ENCODE results near the gene LEMD1.

The LEMD1 gene, protein sequence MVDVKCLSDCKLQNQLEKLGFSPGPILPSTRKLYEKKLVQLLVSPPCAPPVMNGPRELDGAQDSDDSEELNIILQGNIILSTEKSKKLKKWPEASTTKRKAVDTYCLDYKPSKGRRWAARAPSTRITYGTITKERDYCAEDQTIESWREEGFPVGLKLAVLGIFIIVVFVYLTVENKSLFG

DNA sequence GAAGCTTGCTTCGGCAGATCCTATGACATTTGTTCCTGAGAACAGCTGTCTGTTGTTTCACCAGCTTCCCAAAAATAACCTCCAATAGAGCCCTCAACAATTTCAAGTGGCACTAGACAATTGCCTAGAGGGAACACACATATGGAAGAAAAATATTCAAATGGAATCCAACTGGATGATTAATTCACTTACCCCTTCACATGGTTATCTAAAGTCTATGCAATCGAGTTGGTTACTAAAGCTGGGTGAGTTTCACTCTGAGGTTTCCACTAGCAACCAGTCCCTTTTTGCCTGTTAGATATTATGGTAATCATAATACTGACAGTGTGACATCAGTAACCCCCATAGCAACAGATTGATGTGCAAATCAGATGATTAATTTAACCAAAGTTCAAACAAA is at the start of gene LEMD1:
LEMD1 (minus strand) TSS at position 259 of the 400 bp plus-strand sequence. CDS start 1,520 bp downstream, outside the sequence.
- in situ Hi-C loops (cut with HindIII; ENCODE audit: low sequenced_read_pairs), result no loop called here

DNA sequence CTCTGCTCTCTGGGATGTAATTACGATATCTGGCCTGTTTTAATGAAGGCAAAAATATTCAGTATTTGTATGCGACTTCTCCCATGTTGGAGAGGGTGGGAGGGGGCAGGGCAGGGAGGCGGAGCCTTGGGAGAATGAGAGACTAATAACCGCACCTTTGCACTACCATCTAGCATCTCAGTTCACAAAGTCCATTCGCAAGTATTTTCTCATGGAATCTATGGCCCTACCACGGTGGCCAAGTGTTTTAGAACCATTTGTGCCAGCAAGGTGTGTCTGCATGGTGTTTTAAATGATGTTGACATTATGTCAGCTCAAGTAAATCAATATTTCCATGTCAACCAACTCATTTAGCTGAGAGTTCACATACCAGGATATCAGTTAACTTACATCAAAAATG is 48.3 kb upstream of the LEMD1 start:
- in situ Hi-C loops (cut with HindIII; ENCODE audit: low sequenced_read_pairs), result no loop called here

DNA sequence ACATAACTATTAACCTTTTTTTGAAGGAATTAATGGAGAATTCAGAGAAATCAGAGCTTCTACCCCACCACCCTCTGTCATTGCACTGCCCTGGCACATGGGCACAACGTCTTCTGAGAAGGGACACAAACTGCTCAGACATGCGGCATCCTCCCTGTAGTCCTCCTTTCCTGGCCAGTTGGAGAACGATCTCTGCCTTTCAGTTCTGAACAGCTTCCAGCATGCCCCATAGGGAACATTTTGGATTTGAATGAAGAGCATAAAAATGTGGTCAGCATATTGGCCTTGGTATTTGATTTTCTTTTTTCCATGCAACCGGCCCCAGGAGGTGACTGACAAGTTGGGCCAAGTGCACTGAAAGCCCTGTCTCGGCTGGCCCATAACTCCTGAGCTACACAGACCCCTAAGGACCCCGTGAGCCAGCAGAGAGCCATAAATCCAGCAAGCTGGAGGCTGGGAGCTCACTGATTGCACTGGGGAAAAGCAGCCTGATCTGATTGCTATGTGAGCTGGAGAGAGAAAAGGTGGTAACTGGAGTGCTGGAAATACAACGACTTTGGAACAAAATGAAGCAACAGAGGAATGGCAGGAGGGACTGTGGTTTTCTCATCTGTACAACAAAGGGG is 44.9 kb upstream of the LEMD1 start:
- in situ Hi-C loops (cut with HindIII; ENCODE audit: low sequenced_read_pairs), result no loop called here

DNA sequence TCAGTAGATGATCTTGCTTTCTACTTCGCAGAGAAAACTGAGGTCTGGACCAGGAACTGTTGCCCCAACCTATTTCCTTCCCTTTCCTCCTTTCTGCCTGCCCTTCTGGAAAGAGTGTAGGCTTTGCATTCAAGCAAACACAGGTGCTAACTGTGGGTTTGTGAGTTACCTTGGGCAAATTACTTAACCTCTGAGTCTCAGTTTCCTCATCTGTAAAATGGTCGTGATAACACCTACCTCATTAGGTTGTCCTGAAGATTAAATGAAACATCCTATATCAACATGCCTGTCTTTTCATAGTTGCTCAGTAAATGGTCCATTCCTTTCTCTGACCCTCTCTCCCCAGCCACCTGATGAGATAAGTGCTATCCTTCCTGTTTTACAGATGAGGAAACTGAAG is 43.5 kb upstream of the LEMD1 start:
- in situ Hi-C loops (cut with HindIII; ENCODE audit: low sequenced_read_pairs), result no loop called here

DNA sequence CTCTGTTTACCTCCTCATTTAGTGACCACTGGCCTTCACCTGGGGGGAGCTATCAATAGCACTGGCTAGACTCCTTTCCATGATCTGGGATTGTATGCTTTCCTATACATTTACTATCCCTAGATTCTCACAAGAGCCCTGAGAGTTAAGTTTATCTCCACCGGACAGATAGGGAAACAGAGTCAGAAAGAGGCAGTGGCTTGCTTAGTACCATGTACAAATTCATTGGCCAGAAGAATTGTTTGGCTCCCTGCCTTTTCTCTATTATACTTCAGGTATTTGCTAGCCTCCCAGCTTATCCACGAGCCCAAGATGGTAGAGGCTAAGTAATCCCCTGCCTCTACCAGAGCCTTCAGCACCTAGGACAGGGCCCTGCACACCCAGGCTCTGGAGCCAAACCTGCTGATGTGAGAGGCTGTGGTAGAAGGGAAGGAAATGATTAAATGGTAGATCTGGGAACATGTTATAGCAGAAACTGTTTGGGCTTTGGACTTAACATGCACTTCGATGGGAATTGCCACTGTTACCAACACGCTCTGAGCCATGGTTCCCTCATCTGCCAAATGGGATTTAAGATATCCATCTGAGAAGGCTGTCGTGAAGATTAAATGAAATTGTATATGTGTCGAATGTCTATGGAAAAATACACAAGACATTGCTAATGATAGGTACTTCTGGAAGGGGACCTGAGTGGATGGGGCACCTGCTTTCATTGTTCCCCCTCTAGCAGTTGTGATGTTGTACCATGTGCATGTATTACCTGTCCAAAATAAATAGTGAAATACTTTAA is 37.1 kb upstream of the LEMD1 start:
- in situ Hi-C loops (cut with HindIII; ENCODE audit: low sequenced_read_pairs), result no loop called here

DNA sequence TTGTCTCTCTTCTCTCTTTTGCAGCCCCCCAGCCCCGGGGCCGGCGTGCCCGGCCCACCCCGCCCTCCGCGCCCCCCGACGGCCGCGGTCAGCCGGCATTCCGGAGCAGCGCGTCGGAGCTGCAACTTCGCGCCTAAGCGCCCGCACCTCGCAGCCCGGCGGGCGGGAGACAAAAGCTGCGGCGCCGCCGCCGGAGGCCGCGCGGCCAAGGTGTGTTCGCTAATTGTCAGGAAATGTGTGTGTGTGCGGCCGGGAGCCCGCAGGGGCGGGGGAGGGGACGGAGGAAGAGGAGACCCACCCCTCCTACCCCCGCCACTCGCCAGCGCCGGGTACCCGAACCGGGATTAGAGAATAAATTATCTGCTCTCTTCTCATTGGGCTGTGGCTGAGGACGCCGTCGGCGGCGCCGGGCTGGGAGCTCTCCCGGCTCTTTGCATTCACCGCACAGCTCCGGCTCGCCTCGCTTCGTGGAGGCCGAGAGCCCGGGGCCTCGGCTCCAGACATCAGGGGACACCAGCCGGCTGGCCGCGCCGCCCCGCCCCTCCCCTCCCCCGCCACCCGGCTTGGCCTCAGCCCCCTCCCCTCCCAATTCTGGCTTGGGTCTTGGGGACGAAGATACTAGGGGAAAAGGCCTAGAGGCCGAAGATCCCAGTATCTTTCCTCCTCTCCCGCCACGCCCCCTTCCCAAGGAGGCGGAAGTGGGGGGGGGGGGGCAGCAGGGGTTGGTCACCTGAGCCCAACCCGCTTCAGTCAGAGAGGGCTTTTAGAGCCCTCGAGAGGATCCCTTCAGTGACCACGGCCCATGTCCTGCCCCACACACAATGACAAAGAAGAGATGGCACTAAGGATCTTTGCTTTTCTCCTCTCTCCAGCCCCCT is 35.3 kb upstream of the LEMD1 start:
- in situ Hi-C loops (cut with HindIII; ENCODE audit: low sequenced_read_pairs), result no loop called here

DNA sequence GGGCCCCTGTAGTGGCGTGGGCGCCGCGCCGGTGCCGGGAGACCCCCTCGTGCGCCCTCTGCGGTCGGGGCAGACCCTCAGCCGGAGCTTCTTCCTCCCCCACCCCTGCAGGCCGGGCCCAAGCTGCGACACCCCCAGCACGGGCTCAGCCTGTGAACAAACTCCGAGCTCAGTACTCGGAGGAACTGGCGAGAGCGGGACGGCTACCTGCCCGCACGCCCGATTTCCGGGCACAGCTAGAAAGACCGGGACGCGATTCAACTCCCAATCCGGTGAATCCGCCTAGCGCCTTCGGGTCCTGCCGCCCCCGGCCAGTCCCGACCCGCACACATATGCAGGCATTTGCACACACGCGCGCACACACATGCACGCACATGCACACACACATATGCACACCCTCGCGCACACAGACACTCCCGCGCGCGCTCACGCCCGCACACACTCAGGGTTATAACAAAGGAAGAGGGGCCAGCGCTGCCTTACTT is 34.6 kb upstream of the LEMD1 start:
- in situ Hi-C loops (cut with HindIII; ENCODE audit: low sequenced_read_pairs), result no loop called here

DNA sequence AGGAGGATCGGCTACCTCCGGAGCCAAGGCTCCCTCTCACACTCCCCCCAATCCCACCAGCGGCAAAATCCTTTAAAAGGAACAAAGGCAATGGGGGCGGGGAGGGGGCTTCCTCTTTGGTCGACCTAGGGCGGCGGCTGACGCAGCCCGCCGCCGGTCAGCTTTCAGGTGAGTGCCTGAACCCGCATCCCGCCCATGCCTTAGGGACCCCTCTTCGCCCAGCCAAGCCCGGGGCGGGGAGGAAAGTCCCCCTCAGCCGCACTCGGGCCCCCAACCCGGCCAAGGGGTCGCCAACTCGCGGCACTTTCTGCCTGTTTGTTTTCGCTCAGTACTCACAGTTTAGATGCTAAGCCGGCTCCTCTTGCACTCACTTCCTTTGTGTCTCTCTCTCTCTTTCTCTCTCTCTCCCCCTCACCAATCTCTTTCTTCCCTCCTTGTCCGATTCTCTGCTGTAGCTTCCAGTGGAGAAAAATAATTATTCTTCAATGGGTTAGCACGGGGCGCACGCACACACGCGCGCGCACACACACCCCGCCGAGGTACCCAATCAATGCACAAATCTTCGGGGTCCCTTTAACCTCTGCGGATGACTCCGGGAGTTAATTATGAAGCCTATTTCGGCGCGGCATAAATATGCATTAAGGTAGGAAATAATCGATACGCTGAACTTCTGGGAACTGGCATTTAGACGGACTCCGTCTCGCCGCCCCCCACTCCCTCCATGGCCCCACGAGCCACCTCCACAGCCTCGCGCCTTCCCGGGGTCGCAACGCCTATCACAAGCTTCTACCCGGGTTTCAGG is 33.9 kb upstream of the LEMD1 start, which contains the start of gene BLACAT1:
BLACAT1 (minus strand) TSS at position 465 of the 802 bp plus-strand sequence.
- in situ Hi-C loops (cut with HindIII; ENCODE audit: low sequenced_read_pairs), result no loop called here

DNA sequence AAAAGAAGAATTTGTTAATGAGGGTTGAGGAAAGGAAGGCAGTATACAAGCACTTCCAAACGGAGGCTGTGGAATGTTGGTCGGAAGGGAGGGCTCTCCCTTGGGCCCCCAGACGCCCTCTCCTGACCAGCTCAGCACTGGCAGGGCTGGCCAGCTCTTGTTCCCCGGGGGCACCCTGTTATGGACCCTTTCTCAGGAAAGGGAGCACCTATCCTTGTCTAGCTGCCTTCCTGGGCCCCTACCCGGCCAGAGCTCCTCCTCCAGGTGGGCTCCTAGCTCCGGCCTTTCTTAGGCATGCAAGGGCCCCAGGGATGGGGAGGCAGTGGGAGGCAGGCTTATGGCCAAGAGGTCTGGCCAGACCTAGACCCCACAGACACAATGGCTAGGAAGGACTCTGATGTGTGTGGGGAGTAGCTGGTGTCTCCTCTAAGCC is 33.1 kb upstream of the LEMD1 start:
- in situ Hi-C loops (cut with HindIII; ENCODE audit: low sequenced_read_pairs), result no loop called here

DNA sequence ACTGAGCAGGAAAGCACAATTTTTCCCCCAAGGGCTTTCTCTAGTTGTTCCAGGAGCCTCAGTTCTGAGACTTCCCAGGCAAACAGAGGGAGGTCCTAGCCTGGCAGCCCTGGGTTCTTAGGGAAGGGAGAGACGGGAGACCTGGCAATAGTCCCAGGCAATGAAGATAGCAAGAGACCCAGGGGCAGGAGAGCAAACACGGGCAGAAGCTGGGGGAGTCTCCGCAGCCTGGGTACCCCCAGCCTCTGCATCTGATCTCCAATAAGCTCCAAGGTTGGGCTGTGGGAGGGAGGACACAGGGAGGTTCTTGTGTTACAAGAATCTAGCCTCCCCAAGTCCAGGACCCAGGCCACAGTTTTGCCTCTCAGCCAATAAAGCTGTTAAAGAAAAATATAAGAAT is 31.6 kb upstream of the LEMD1 start:
- in situ Hi-C loops (cut with HindIII; ENCODE audit: low sequenced_read_pairs), result no loop called here

DNA sequence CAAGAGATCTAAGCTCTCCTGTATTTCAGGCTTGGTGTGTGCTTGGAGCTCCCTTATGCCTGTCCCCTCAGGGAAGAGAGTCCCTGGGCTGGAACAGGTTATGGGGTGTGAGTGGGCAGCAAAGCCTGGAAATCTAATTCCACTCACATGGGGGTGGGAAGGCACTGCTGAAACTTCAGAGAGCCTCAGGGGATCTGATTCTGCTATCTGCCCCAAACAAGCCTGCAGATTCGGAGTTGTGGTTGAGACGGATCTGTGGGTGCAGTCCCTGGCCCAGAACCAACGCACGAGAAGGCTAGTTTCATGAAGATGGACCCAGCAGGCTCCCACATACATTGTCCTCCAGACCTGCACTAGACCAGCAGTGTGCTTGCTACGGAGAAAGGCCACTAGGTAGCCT is 31.1 kb upstream of the LEMD1 start:
- in situ Hi-C loops (cut with HindIII; ENCODE audit: low sequenced_read_pairs), result no loop called here

DNA sequence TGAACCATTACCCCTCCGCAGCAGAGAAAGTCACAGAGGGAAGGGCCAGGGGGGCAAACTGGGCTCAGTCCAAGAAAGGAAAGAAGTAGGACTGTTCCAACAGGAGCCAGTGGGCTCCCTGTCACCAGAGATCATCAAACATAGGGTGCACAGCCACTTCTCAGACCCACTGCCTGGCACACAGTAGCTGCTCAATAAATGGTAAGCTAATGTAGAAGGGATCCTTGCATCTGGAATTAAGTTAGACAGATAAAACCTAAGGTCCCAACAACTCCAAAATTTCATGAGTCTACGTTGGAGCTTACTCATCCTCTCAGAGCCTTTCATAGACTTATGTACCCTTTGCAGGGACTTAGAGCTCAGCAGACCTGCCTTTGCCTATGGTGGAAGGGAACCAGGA is 30.5 kb upstream of the LEMD1 start:
- in situ Hi-C loops (cut with HindIII; ENCODE audit: low sequenced_read_pairs), result no loop called here

DNA sequence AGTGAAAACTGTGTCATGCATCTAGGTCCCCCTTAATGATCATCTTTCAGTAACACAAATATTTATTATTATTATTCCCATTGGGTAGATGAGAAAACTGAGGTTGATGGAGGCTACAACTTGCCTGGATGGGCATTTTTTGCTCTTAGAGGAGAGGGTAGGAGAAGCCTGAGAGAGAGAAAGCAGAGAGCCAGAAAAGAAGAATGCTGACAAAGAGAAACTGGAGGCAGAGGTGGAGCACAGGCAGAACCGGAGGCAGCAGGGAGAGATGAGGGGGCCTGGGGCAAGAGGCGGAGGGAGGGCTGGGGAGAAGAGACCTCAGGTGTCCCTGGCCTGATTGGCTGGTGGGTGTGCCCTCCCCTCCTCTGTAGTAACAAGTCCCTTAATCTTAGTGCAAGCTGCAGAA is 29.9 kb upstream of the LEMD1 start:
- in situ Hi-C loops (cut with HindIII; ENCODE audit: low sequenced_read_pairs), result no loop called here

DNA sequence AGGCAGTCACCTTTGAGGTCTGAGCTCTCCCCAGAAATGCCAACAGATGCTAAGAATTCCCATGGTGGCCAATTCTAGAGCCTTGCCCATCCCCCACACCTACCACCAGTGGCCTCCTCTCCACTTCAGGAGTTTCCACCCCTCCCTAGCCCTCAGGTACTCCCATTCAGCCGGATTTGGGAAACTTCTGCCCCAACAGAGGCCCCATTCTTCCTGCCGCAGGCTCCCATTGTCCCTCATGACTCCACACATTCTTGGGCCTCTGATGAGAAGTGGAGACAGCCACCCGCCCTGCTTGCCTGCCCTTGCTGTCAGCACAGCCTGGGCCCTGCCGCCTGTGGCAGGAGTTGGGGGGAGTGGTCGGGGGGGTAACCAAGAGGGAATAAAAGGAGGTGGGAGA is 29.3 kb upstream of the LEMD1 start:
- in situ Hi-C loops (cut with HindIII; ENCODE audit: low sequenced_read_pairs), result no loop called here

DNA sequence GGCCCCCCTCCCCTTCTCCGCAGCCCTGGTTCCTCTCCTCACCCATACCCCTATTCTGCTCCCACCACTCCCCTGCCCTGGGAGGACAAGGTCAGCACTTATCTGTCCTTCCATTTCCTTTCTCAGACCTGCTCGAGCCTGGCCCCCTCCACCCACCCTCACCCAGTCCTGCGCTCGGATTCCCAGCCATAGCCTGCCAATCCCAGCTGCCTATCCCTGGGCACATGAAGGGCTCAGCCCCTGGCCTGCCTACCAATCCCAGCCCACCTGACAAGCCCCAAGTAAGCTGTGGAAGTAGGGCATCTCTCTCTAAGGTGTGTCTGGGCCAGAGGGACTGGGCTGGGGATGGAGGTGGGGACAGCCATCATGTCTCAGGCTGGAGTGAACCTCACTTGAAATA is 28.6 kb upstream of the LEMD1 start:
- in situ Hi-C loops (cut with HindIII; ENCODE audit: low sequenced_read_pairs), result no loop called here

DNA sequence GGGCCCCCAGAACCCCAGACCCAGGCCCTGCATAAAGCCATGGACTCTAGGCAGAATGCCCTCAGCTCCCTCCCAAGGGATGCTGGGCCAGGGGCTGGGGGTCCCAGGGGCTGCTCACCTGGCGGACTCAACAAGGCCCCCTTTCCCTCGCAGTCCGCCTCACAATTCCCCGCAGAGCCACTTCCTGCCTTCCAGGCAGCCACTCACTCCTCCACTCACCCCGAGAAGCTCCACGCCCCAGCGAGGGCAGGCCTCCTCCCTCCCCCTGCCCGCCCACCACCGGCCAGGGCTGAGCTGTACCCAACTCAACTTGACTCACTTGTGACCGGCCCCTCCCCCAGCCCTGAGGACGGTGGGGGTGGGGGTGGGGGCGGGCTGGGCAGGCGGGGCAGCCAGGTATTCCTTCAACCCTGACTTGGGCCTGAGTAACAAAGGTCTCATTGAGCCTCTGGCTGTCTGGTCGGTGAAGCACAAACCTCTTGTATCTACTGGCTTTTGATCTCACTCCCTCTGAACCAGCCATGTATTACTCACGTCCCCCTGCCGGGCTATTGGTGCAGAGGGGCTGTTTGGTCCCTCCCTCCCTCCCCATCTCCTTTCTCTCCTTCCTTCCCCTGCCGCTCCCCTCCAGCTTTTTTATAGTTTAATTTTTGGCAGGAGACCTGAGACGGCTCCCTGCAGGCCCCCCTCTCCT is 28.0 kb upstream of the LEMD1 start:
- in situ Hi-C loops (cut with HindIII; ENCODE audit: low sequenced_read_pairs), result no loop called here

DNA sequence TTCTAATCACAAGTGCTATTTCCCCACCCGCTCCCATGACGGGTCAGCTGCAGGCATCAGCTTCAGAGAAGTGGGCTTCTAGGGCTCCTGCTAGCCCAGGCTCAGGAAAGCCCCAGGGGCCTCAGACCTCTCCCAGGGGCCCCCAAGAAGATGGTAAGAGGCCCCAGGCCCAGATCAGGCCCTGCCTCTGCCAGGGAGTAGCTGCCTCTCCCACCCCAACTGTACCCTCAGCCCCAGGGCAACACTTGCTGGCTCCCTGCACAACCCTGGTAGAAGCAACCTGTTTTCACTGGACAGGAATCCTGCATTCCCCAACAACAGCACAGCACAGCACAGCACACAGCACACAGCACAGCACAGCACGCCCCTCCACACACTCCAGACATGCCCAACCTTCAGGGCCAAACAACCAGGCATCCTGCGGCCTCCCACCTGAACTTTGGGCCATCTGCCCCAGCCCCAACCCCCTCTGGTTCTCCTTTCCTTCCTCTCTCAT is 27.4 kb upstream of the LEMD1 start:
- in situ Hi-C loops (cut with HindIII; ENCODE audit: low sequenced_read_pairs), result no loop called here

DNA sequence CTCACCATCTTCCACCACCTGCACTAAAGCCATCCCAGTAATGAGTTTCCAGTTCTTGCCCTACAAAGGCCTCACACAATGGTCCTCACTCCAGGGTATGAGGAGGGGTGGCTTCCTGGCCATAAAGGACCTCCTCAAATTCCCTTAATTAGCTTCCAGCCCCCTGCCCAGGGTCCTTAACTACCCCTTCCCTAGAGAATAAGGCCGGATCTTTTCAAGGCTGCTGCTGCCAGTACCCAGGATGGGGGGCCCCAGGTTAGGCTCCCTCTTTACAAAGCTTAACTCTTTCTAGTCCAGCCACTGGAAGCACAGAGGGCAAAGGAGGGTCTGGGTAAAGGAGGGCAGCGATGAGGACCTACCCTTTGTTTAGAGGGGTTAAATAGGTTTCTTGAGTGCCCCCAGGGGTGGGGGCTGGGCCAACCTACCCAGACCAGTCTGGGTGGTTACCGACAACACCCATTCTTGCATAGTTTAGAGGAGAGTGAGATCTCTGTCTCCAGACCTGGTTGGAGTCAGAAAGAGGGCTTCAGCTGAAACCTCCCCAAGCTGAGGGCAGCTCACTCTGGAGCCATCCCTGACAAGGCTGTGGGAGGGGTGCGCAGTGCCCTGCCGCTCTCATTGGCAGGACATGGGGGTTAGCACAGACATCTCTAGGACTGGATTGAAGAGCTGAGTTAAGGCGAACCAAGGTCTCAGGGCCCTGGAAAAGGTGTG is 26.8 kb upstream of the LEMD1 start:
- in situ Hi-C loops (cut with HindIII; ENCODE audit: low sequenced_read_pairs), result no loop called here

Data from endothelial cell of hepatic sinusoid (primary cell).